ENCODE measurements around the gene HNRNPH2. TPM values are rescaled to one million over a fixed set of nuclear protein-coding genes. Genes with fewer than 3 reads are reported as not detected.

Gene HNRNPH2
- total and polyA plus RNA-seq, 9 of the 15 experiments (the other 6 are each of a cell fraction or from before 2014, with no cell fraction given) = 40.0 to 130 (median 60.3) TPM

- no TSS peak for BruUV-seq (replicated peaks)
- Histone ChIP-seq H3K9ac (ENCODE audit: insufficient read depth in 1 of 2, low read depth in 2 of 2, low read length in 2 of 2) (no peak overlapping the region), H3K9me3 (replicated peaks; ENCODE audit: control insufficient read depth, insufficient read depth, low read depth, low read length) (no peaks in the 10 kb centered on the region), H3K79me2 (ENCODE audit: control insufficient read depth, insufficient read depth, low read length) (no peaks in the 10 kb centered on the region), H3K36me3 (ENCODE audit: control insufficient read depth, insufficient read depth, low read length) (no peaks in the 10 kb centered on the region), H4K20me1 (replicated peaks; ENCODE audit: control insufficient read depth, insufficient read depth, low read length) (no peaks in the 10 kb centered on the region), H3K27me3 (ENCODE audit: control insufficient read depth in 2 of 2, insufficient read depth in 2 of 2, low read length in 2 of 2) (no peaks in the 10 kb centered on the region), H3K4me3 (no peak overlapping the region), H3K4me2 (ENCODE audit: insufficient read depth, low read length) (no peak overlapping the region), H3K27ac (ENCODE audit: extremely low read depth, low read depth, low read length) (no peak overlapping the region), H3K4me1 (replicated peaks in 1 of 2; ENCODE audit: control insufficient read depth in 2 of 2, insufficient read depth in 2 of 2, low read length in 2 of 2) (no peaks in the 10 kb centered on the region; a peak in 1 of 5 replicates), H3K9me1 (ENCODE audit: control insufficient read depth, insufficient read depth, low read length) (no peaks in the 10 kb centered on the region), H2AFZ (ENCODE audit: low read depth, low read length) (no peak overlapping the region)
- 0% methylated on average over 3 of the region's 3 CpGs for WGBS (ENCODE audit: insufficient coverage, low coverage, missing lambda C conversion rate)
- in situ Hi-C loops (cut with MboI) = no loop called here
- ChIA-PET POLR2A (no interaction called here), CTCF (ENCODE audit: low intra/inter-chr PET ratio) (no interaction called here)
- intact Hi-C loops (cut with micrococcal nuclease) = no loop called here
- TF ChIP-seq ZNF165 (CRISPR knock-in tag; IDR thresholded peaks at IDR 0.05; ENCODE audit: borderline replicate concordance) (no peak), E2F4 (CRISPR knock-in tag; IDR thresholded peaks at IDR 0.05; ENCODE audit: low read depth) (no peak), CREB5 (CRISPR knock-in tag; IDR thresholded peaks at IDR 0.05) (no peak), E4F1 (CRISPR knock-in tag; IDR thresholded peaks at IDR 0.05; ENCODE audit: borderline replicate concordance) (no peak), CTCFL (IDR thresholded peaks at IDR 0.05; ENCODE audit: borderline replicate concordance, insufficient read depth, low read depth, low read length, poor library complexity, severe bottlenecking) (no peak), KAT2B (IDR thresholded peaks at IDR 0.05; ENCODE audit: low read depth, low read length) (no peak), HMG20B (CRISPR knock-in tag; IDR thresholded peaks at IDR 0.05) (no peak), SP1 (CRISPR knock-in tag; IDR thresholded peaks at IDR 0.05) (no peak), POLR2AphosphoS5 (IDR thresholded peaks at IDR 0.05; ENCODE audit: control insufficient read depth, insufficient read depth, low read depth, low read length) (no peak), BRCA1 (IDR thresholded peaks at IDR 0.05) (no peak), BRCA1 (CRISPR knock-in tag; IDR thresholded peaks at IDR 0.05) (no peak), RBM34 (IDR thresholded peaks at IDR 0.05; ENCODE audit: borderline replicate concordance, insufficient read depth, low read length) (no peak), STAT5A (IDR thresholded peaks at IDR 0.05; ENCODE audit: borderline replicate concordance, low read length) (no peak), SETDB1 (IDR thresholded peaks at IDR 0.05; ENCODE audit: low read length) (no peak), HLTF (IDR thresholded peaks at IDR 0.05) (no peak), BDP1 (IDR thresholded peaks at IDR 0.05; ENCODE audit: insufficient read depth, insufficient read length) (no peak), ZNF77 (CRISPR knock-in tag; IDR thresholded peaks at IDR 0.05) (no peak)
- FAIRE-seq (no peak), DNase-seq (ENCODE audit: extremely low read depth in 1 of 4, low spot score in 3 of 4) (no peak), ATAC-seq (no peak)
Observed at GRCh38 chrX:101452056-101452455, 44.0 kb downstream of the HNRNPH2 start.

Data from K562 (cell line).